Myocyte (in vitro differentiated cells): ENCODE measurements around the gene EPB41L3. TPM values are rescaled to one million over a fixed set of nuclear protein-coding genes. Genes with fewer than 3 reads are reported as not detected.
"Not testable (repeated sequence)": the region's sequence is repeated elsewhere in the genome, so short reads cannot be mapped to it uniquely, and the experiment has no call there.

ENCODE experiments used
- DNase-seq: peaks from one replicate; pipeline ENCODE4 v3.0.0-alpha.2; 2012; ENCODE audit warnings: low read depth
- total RNA-seq: library from RNA; depleted of rRNA; stranded (reverse); fragments of >200 nt; gene quantifications from 2 replicates; pipeline ENCODE4 v1.2.3, GENCODE V29; 2014

Gene EPB41L3
- total RNA-seq, 1 donor from 2014 or later = not detected

GRCh38 chr18:5532066-5532465 is 11.7 kb downstream of the EPB41L3 start:
- no peak for DNase-seq

GRCh38 chr18:5530629-5531178 is 13.1 kb downstream of the EPB41L3 start:
- no peak for DNase-seq

DNA sequence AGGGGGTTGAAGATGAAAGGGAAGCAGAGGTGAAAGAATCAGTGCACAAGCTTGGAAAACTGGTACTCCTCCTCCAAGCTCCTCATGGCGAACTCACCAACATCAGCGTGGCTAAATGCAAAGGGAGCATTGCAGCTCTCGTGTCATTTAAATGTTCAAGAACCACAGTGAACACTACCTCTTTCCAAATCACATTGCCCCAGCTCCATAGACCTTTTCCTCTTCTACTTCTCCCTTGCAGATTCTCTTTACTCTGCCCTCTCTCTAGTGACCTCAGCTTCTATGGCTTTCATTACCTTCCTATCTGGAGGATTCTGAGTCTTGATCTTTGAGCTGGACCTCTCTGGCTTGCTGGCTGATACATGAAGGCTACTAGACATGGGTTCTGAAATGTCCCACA is 14.3 kb downstream of the EPB41L3 start:
- no peak for DNase-seq

- no peak for DNase-seq
Measured at GRCh38 chr18:5527603-5528002, 16.2 kb downstream of the EPB41L3 start.

DNA sequence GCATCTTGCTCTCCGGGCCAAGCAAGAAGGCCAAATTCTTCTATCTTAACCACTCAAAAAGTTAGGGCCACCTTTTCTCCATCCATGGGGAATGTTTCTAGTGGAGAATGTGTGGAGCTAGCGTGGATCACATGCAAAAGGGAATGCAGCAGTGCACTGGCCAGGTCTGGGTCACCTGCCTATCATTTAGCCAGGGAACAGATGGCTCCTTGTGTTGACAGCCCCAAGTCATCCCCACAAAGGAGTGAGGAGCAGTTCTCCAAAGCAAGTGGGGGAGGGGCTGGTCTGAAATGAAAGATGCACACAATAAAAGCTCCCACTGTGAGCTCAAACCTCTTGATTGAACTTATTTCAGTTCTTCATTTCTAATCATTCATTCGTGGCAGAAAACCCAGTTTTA is 19.1 kb downstream of the EPB41L3 start:
- DNase-seq = no peak

DNA sequence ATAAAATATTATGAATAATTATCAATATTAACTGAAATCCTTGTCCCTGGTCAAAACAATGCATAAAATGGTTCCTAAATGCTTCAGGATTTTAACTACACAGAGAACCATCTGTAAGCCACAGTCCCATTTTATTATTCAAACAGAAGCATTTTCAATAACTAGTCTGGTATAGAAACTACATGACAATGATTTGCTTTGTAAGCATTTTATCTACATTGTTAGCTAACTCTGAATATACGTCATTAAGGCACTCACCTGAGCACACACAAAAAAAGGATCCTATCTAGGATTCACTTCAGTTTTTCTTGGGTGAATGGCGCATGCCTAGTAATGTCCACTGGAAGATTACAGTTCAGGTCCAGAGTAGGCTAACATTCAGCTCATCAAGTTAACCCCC is 22.8 kb downstream of the EPB41L3 start:
- no peak for DNase-seq

DNA sequence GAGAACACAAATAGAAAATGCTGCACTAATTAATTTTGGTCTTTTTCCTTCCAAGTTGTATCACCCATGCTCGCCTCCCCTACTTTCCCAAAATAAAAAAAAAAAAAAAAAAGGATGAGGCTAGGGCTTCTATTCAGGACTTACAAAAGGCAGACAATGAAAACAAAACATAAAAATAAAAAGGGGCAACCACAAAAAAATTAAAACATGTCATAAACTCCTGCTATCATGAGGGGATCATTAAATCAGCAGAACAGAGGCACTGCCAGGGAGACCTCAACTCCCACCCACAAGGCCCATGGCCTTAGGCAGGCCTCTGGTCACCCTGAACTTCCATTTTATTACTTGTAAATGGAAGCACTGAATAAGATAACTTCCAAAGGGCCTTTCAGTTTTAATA is 23.3 kb downstream of the EPB41L3 start:
- DNase-seq = no peak

DNA sequence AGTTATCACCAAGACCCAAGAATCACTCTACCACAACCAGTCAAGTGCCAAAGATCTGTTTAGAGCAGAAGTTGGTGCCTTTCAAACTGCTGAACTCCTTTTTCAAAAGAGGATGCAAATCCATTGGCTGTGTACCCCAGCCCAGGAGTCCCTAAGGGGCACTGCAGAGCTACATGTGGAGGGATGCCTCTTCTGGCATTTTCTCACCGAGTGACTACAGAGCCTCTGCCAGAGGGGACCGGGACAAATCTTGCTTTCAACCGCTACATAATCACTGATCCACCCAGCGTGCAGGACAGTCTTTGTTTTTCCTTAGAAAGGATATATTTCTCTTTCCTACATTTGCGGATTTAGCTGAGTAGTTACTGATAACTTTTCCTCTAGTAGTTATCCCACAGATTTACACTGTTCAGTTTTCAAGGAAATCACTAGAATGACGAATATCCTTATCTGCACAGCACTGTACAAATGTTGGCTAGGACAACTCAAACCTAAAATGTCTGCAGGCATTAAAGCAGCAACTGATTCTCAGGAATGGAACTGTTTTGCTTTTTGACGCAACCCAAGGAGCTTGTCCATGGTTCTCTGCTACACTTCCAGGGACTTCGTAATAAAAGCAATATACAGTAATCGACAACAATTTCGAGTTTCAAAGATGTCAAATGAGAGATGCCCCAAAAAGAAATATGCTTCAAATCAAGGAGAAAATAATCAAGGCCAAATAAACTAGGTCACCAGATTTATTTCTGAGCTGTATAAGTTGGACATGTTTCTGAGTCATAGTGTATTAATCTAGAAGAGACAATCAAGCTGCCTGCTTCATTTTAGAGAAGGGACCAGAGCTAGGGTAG is 24.1 kb downstream of the EPB41L3 start:
- DNase-seq = no peak

- no peak for DNase-seq
Measured at GRCh38 chr18:5518899-5519371, 24.9 kb downstream of the EPB41L3 start.

- DNase-seq = no peak
Measured at GRCh38 chr18:5518179-5518770, 25.5 kb downstream of the EPB41L3 start.

GRCh38 chr18:5516841-5517240 is 27.0 kb downstream of the EPB41L3 start:
- DNase-seq = no peak

GRCh38 chr18:5515011-5515784 is 28.6 kb downstream of the EPB41L3 start:
- DNase-seq = peak; percentile 54

- DNase-seq = no peak
Measured at GRCh38 chr18:5513947-5514346, 29.9 kb downstream of the EPB41L3 start.

DNA sequence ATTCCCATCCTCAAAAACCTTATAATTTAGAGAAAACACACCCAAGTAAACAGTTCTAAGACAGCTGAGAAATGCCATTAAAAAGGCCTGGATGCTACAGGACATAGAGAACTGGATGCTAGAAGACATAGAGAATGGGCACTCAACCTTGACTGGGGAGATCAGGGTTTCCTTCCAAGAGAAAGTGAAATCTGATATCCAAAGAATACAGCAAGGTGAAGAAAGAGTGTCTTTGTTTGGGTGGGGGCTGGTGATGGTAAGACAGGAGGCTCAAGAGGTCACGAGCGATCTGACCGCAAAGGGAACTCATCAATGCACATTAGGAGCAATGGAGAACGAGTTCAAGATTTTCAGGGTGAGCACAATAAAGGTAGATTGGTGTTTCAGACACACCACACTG is 31.6 kb downstream of the EPB41L3 start:
- DNase-seq = no peak

DNA sequence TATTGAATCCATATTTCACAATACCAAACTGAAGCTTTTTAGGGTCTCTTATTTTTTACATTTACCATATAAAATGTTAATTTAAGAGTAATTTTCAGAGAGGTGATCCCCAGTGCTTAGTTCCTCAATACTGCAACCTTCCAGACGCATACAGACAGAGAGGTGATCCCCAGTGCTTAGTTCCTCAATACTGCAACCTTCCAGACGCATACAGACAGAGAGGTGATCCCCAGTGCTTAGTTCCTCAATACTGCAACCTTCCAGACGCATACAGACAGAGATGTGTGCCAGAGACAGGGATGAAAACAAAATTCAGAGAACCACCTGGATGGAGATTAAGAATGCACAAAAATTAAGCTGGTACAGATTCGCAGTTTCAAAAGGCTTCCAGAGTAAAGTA is 32.3 kb downstream of the EPB41L3 start:
- DNase-seq = not testable (repeated sequence)

- DNase-seq = no peak
Measured at GRCh38 chr18:5510135-5510846, 33.5 kb downstream of the EPB41L3 start.

DNA sequence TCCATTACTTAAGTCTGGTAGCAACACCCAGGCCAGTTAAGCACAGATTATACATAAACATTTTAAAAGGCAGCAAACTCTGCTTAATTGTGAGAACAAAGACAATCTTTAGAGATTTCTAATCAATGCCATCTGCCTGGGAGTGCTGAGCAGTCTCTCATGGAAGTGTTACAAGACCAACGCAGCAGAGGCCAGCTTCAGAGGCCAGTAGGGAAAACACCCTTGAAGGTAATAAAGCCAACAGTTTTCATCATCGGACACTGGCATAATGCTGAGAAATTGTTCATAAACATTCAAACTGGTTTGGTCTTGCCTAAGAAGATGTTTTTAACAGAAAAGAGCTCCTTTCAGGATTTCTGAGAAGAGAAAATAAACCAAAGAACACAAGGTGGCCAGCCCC is 35.0 kb downstream of the EPB41L3 start:
- DNase-seq = no peak

DNA sequence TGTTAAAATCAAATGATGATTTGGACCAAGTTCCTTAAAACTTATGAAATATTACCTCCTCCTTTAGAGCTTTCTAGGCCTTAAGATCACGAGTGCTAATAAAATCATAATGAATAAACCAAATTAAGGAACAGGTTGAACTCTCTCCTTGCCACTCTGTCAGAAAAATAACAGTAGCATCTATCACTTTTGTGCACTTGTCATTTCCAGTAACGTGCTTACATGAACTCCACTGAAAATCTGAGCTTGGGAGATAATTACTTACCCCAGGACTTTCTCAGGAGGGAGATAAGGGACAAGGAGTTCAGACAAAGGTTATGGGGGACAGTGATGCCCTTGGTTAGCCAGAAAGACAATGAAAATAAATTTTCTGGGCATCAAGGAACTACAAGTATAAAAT is 36.0 kb downstream of the EPB41L3 start:
- no peak for DNase-seq

GRCh38 chr18:5506174-5506573 is 37.6 kb downstream of the EPB41L3 start:
- DNase-seq = no peak

GRCh38 chr18:5503740-5504139 is 40.1 kb downstream of the EPB41L3 start:
- no peak for DNase-seq
